Mesenchymal stem cell (in vitro differentiated cells and primary cell): Measurements from ENCODE around the gene BAZ2B.

Experiments used
- DNase-seq: peaks from one replicate; pipeline ENCODE4 v3.0.0-alpha.2; 2013
- H2AFZ ChIP-seq: one replicate; pipeline ENCODE4 v1.6.1; 2013; ENCODE audit warnings: low read depth, mild to moderate bottlenecking, control low read depth, inconsistent platforms, low read length, moderate library complexity
- H2AK5ac ChIP-seq: 2 replicates; pipeline ENCODE4 v1.6.1; 2013; ENCODE audit warnings: low read length, moderate library complexity, mild to moderate bottlenecking, inconsistent platforms; ENCODE audit not compliant: severe bottlenecking
- H2BK120ac ChIP-seq: one replicate; pipeline ENCODE4 v1.6.1; 2013; ENCODE audit warnings: low read depth, mild to moderate bottlenecking, inconsistent platforms, low read length, moderate library complexity
- H2BK12ac ChIP-seq, 2 experiments: one replicate each; pipeline ENCODE4 v1.6.1; 2013; ENCODE audit warnings: inconsistent platforms in 2 of 2, low read length in 2 of 2, mild to moderate bottlenecking in 2 of 2, moderate library complexity in 2 of 2, control low read depth in 1 of 2
- H2BK15ac ChIP-seq: one replicate; pipeline ENCODE4 v1.6.1; 2013; ENCODE audit warnings: mild to moderate bottlenecking, low read depth, inconsistent platforms; ENCODE audit not compliant: poor library complexity, severe bottlenecking
- H2BK5ac ChIP-seq: 2 replicates; pipeline ENCODE4 v1.6.1; 2013; ENCODE audit warnings: low read depth, mild to moderate bottlenecking, low read length, control low read depth, inconsistent platforms; ENCODE audit not compliant: poor library complexity, severe bottlenecking
- H3K14ac ChIP-seq, 2 experiments: one replicate each; pipeline ENCODE4 v1.6.1; 2013; ENCODE audit warnings: inconsistent platforms in 2 of 2, low read length in 2 of 2, control low read depth in 1 of 2, mild to moderate bottlenecking in 1 of 2, moderate library complexity in 1 of 2
- H3K18ac ChIP-seq, 2 experiments: one replicate each; pipeline ENCODE4 v1.6.1; 2013; ENCODE audit warnings: inconsistent platforms in 2 of 2, low read length in 2 of 2, control low read depth in 1 of 2, low read depth in 1 of 2, mild to moderate bottlenecking in 1 of 2
- H3K23ac ChIP-seq, 2 experiments: one replicate each; pipeline ENCODE4 v1.6.1; 2013; ENCODE audit warnings: inconsistent platforms in 2 of 2, low read length in 2 of 2, mild to moderate bottlenecking in 2 of 2, moderate library complexity in 2 of 2, control low read depth in 1 of 2
- H3K27ac ChIP-seq: 2 replicates; pipeline ENCODE4 v1.5.1; 2013; ENCODE audit warnings: mild to moderate bottlenecking, moderate library complexity, low read length, control low read depth, inconsistent platforms; ENCODE audit not compliant: poor library complexity, severe bottlenecking
- H3K27me3 ChIP-seq, 2 experiments: 2 replicates each; pipeline versions ENCODE4 v1.6.1 to v1.7.0; 2013; ENCODE audit warnings: low read length in 2 of 2, mild to moderate bottlenecking in 2 of 2, moderate library complexity in 2 of 2, control low read depth in 1 of 2, inconsistent platforms in 1 of 2; ENCODE audit not compliant: control insufficient read depth in 1 of 2, insufficient read depth in 1 of 2
- H3K36me3 ChIP-seq, 2 experiments: 2 replicates each; pipeline versions ENCODE4 v1.6.1 to v1.7.0; 2013; ENCODE audit warnings: low read length in 2 of 2, control low read depth in 1 of 2, inconsistent platforms in 1 of 2, low read depth in 1 of 2, mild to moderate bottlenecking in 1 of 2; ENCODE audit not compliant: insufficient read depth in 2 of 2, control insufficient read depth in 1 of 2
- H3K4ac ChIP-seq, 2 experiments: one replicate each; pipeline ENCODE4 v1.6.1; 2013; ENCODE audit warnings: inconsistent platforms in 2 of 2, low read length in 2 of 2, mild to moderate bottlenecking in 2 of 2, moderate library complexity in 2 of 2, control low read depth in 1 of 2, low read depth in 1 of 2
- H3K4me1 ChIP-seq: 2 replicates; pipeline ENCODE4 v1.6.1; 2013; ENCODE audit warnings: low read depth, low read length, control low read depth; ENCODE audit not compliant: control insufficient read depth, insufficient read depth
- H3K4me2 ChIP-seq: 2 replicates; pipeline ENCODE4 v1.6.1; 2013; ENCODE audit warnings: low read length, mild to moderate bottlenecking, inconsistent platforms; ENCODE audit not compliant: poor library complexity, severe bottlenecking
- H3K4me3 ChIP-seq, 2 experiments: 2 replicates each; pipeline versions ENCODE4 v1.5.1 to v1.7.0; 2013; ENCODE audit warnings: low read length in 2 of 2, mild to moderate bottlenecking in 2 of 2, control low read depth in 1 of 2, low read depth in 1 of 2; ENCODE audit not compliant: insufficient read depth in 1 of 2
- H3K79me1 ChIP-seq: replicated peaks from 2 replicates; pipeline ENCODE4 v1.6.1; 2013; ENCODE audit warnings: mild to moderate bottlenecking, control low read depth, low read length, inconsistent platforms; ENCODE audit not compliant: poor library complexity, severe bottlenecking
- H3K9ac ChIP-seq: 2 replicates; pipeline ENCODE4 v1.7.0; 2013; ENCODE audit warnings: mild to moderate bottlenecking, low read length, moderate library complexity
- H3K9me3 ChIP-seq: 2 replicates; pipeline ENCODE4 v1.7.0; 2013; ENCODE audit warnings: mild to moderate bottlenecking, low read length; ENCODE audit not compliant: control insufficient read depth
- H4K8ac ChIP-seq: one replicate; pipeline ENCODE4 v1.6.1; 2013; ENCODE audit warnings: inconsistent platforms, mild to moderate bottlenecking, low read length, moderate library complexity
- H4K91ac ChIP-seq: one replicate; pipeline ENCODE4 v1.6.1; 2013; ENCODE audit warnings: mild to moderate bottlenecking, low read length, inconsistent platforms
- WGBS: methylation state at CpG from one replicate; pipeline ENCODE4 v1.1.7; 2013; ENCODE audit warnings: mixed read lengths; 5-methylcytosine and 5-hydroxymethylcytosine counted together

The BAZ2B gene

DNA sequence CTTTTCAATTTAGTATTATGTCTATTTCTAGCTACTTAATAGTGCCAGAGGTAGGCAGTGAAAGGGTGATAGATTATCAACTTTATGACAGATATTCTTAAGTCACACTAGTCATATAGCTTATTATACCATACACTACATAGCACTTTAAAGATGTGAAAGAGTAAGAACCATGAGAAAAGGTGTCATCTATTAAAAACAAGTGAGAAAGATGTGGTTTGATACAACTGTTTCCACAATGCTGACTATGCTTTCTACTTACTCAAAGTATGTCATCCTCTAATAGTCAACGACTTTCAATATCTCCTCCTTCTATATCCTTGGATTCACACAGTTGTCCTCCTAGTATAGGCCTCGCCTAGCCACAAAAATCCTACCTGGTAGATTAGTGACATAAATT lies 196.9 kb downstream of the BAZ2B start:
- H3K79me1 ChIP-seq: peaks cover 2% of the 10 kb centered on the region

GRCh38 chr2:159411460-159411859 lies 204.9 kb downstream of the BAZ2B start:
- no peaks in the 10 kb centered on the region for H3K9me3 ChIP-seq
- H2BK120ac ChIP-seq: no peak overlapping the region
- H2AFZ ChIP-seq: no peak overlapping the region
- H2BK5ac ChIP-seq: no peak overlapping the region
- no peak overlapping the region for H3K4me3 ChIP-seq
- H2BK12ac ChIP-seq: no peak overlapping the region
- peaks cover 8 to 40% of the 10 kb centered on the region in 2 experiments for H3K36me3 ChIP-seq
- no peaks in the 10 kb centered on the region for H3K79me1 ChIP-seq
- H3K14ac ChIP-seq: no peak overlapping the region
- H3K27me3 ChIP-seq: no peaks in the 10 kb centered on the region
- H4K8ac ChIP-seq: no peak overlapping the region
- no peaks in the 10 kb centered on the region for H3K4me1 ChIP-seq
- H3K4me2 ChIP-seq: no peak overlapping the region
- H3K4ac ChIP-seq: no peak overlapping the region
- no peak overlapping the region for H3K23ac ChIP-seq
- no peak overlapping the region for H2AK5ac ChIP-seq
- H3K9ac ChIP-seq: no peak overlapping the region
- no peak overlapping the region for H2BK15ac ChIP-seq
- H4K91ac ChIP-seq: no peak overlapping the region
- H3K18ac ChIP-seq: no peak overlapping the region
- DNase-seq: no peak
- H3K27ac ChIP-seq: no peak overlapping the region
- 100% methylated on average over 1 of the region's 1 CpG for WGBS

More for the DNA sequence above, 196.9 kb downstream of the BAZ2B start:
- DNase-seq: no peak
- no peak overlapping the region for H3K27ac ChIP-seq
- no peak overlapping the region for H2AK5ac ChIP-seq
- no peak overlapping the region for H2BK15ac ChIP-seq
- WGBS: 98% methylated on average over 2 of the region's 2 CpGs
- no peak overlapping the region for H2AFZ ChIP-seq
- H3K4ac ChIP-seq: no peak overlapping the region
- H2BK120ac ChIP-seq: no peak overlapping the region
- no peak overlapping the region for H4K8ac ChIP-seq
- H3K18ac ChIP-seq: no peak overlapping the region
- no peak overlapping the region for H3K9ac ChIP-seq
- H3K4me2 ChIP-seq: no peak overlapping the region
- no peak overlapping the region for H3K14ac ChIP-seq
- no peak overlapping the region for H4K91ac ChIP-seq
- H3K27me3 ChIP-seq: no peaks in the 10 kb centered on the region
- no peak overlapping the region for H3K4me3 ChIP-seq
- H3K9me3 ChIP-seq: peaks cover 4% of the 10 kb centered on the region
- H3K4me1 ChIP-seq: no peaks in the 10 kb centered on the region
- no peak overlapping the region for H2BK12ac ChIP-seq
- H3K23ac ChIP-seq: no peak overlapping the region
- H3K36me3 ChIP-seq: peaks cover 7 to 28% of the 10 kb centered on the region in 2 experiments
- H2BK5ac ChIP-seq: no peak overlapping the region

DNA sequence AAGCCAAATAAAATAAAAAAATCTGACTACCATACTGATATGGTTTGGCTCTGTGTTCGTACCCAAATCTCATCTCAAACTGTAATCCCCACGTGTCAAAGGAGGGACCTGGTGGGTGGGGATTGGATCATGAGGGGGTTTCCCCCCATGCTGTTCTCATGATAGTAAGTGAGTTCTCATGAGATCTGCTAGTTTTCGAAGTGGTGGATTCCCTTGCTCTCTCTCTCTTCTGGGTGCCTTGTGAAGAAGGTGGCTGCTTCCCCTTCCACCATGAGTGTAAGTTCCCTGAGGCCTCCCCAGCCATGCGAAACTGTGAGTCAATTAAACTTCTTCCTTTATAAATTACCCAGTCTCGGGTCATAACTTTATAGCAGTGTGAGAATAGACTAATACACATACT lies 206.1 kb downstream of the BAZ2B start:
- H2BK5ac ChIP-seq: no peak overlapping the region
- no peak overlapping the region for H3K9ac ChIP-seq
- no peaks in the 10 kb centered on the region for H3K79me1 ChIP-seq
- H3K36me3 ChIP-seq: peaks cover 8 to 46% of the 10 kb centered on the region in 2 experiments
- no peak overlapping the region for H2AK5ac ChIP-seq
- H3K27me3 ChIP-seq: no peaks in the 10 kb centered on the region
- no peak overlapping the region for H3K14ac ChIP-seq
- no peak overlapping the region for H4K91ac ChIP-seq
- H3K18ac ChIP-seq: no peak overlapping the region
- H2BK15ac ChIP-seq: no peak overlapping the region
- no peak overlapping the region for H2BK12ac ChIP-seq
- no peak overlapping the region for H3K4ac ChIP-seq
- no peak overlapping the region for H3K4me3 ChIP-seq
- H2AFZ ChIP-seq: no peak overlapping the region
- no peaks in the 10 kb centered on the region for H3K4me1 ChIP-seq
- no peaks in the 10 kb centered on the region for H3K9me3 ChIP-seq
- WGBS: 96% methylated on average over 3 of the region's 5 CpGs
- no peak overlapping the region for H3K4me2 ChIP-seq
- DNase-seq: no peak
- no peak overlapping the region for H4K8ac ChIP-seq
- no peak overlapping the region for H3K23ac ChIP-seq
- no peak overlapping the region for H2BK120ac ChIP-seq
- no peak overlapping the region for H3K27ac ChIP-seq

DNA sequence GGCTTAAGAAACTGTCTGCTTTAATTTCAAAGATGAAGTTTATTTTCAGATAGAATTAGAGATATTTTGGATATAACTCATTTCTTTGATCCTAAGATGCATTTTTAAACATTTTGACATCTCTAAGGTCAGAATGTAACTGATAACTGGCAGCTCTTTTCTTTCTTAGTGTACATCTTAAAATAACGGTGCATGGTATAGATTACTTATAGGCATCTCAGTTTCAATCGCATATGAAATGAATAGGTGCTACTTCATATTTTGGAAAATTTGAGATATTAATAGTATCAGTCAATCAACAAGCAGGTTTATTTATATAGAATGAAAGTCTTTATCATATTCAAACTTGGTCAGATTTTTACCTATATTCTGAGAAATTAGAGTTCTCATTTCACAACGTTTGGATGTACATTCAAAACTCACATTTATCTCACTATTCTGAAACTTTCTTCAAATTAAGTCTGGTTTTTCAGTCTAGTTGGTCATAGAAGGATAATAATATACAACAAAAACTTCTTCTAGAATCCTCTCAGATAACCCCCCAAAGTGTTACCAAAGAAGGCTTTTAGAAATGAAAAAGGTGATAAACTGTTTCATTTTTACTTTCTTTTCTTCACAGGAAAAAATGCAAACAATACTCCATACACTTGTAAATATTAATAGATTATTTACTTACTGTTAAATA lies 207.1 kb downstream of the BAZ2B start:
- no CpG with 5 or more reads among the region's 3 CpGs for WGBS
- H3K9ac ChIP-seq: no peak overlapping the region
- H3K23ac ChIP-seq: no peak overlapping the region

More for the DNA sequence above, 207.1 kb downstream of the BAZ2B start:
- Histone ChIP-seq H3K27ac (no peak overlapping the region), H2BK5ac (no peak overlapping the region), H3K18ac (no peak overlapping the region), H3K9me3 (no peaks in the 10 kb centered on the region), H4K91ac (no peak overlapping the region), H2BK15ac (no peak overlapping the region), H3K79me1 (no peaks in the 10 kb centered on the region), H3K4ac (no peak overlapping the region), H2AFZ (no peak overlapping the region), H2AK5ac (no peak overlapping the region), H3K4me3 (no peak overlapping the region), H3K4me1 (no peaks in the 10 kb centered on the region), H3K4me2 (no peak overlapping the region), H2BK12ac (no peak overlapping the region), H2BK120ac (no peak overlapping the region), H3K14ac (no peak overlapping the region), H3K27me3 (no peaks in the 10 kb centered on the region), H4K8ac (no peak overlapping the region), H3K36me3 (peaks cover 5 to 52% of the 10 kb centered on the region in 2 experiments)
- no peak for DNase-seq
